GM19467 (cell line): Measurements from ENCODE around the gene CXCR4.

Source experiments
- ATAC-seq: cut with Tn5 transposase; IDR thresholded peaks from one replicate; pipeline ENCODE4 v1.9.1; 2021; ENCODE audit warnings: mild to moderate bottlenecking, moderate library complexity; ENCODE audit not compliant: unreplicated experiment

CXCR4 gene

DNA sequence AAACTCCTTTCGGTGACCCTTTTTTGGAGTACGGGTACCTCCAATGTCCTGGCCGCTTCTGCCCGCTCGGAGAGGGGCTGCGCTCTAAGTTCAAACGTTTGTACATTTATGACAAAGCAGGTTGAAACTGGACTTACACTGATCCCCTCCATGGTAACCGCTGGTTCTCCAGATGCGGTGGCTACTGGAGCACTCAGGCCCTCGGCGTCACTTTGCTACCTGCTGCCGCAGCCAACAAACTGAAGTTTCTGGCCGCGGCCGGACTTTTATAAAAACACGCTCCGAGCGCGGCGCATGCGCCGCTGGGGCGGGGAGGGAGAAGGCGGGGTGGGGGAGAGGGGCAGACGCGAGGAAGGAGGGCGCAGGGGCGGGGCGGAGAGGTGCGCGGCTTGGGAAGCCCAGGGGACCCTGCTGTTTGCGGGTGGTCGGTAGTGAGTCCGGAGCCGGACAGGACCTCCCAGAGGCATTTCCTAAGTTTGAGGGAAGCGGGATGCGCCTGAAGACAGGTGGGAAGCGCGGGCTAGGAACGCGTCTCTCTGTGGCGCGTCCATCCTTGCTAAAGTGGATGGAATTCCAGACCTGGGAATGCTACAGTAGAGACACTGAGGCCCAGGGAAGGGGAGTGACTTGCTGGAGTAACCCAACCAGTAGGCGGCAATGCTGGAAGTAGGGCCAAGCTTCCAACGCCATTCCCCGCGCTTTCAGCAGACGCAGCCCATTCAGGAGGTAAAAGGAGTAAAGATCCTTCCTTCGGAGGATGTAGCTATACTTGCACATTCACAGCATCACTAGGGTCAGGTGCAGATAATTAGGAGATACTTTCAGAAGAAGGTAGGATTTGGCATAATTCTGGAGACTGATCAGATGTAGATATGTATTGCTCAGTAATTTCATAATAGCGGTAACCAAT lies at the start of gene CXCR4:
Gene CXCR4, minus strand, starts transcription at position 241 of the 910 bp plus-strand sequence. Its CDS starts 89 bp downstream, at position 152.
- peak; percentile 26 for ATAC-seq

DNA sequence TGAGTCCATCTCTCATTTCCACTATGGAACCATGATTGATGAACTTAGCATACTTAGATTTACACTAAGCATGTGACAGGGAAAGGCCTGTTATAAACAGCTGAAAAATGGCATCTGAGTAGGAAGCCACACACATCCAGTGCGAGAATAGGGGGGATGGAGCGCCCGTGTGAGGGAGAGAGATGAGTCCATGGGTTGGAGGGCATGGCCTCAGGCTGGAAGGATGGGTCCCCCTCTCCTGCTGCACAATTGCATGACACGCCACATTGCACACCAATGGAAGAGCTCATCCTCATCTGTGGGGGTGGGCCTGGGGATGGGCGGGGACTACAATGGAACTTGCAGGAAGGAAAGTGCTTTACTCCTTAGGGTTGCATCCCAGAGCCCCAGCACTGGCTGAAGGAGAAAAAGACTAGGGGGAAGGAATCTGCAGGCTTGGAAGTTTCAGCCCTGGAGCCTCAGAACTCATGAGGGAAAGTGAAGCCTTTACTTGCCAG lies 46.4 kb upstream of the CXCR4 start:
- ATAC-seq, result no peak

DNA sequence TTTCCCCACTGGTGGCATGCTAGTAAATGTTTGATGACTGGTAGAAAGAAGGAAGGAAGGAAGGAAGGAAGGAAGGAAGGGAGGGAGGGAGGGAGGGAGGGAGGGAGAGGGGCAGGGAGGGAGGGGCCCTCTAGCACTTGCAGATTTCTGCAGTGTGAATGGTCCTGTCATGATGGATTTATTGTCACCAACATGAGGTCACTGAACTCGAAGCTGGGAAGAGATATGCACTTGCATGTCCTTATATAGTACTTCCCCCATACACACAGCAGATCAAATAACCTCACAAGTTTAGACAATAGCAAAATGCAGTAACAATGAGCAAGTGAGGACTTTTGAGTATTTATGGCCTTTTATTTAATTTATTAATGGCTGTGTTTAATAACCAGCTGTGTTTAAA lies 44.5 kb upstream of the CXCR4 start:
- no peak for ATAC-seq

DNA sequence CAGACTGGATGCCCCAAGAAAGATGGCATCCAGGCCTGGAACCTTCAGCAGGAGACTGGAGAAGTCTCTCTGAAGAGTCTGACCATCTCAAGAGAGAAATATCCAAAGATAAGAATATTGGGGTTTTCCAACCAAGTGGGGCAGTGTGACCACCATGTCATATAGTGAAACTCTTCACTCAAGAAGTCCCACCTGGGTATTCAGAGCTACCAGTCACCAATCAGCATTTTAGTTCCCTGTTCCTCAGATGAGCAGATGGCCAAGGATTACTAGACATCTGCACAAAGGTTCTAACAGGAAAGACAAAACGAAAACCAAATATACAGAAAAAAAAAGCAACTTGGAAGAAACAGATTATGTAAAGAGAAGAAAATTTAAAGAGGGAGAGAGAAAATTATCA lies 38.5 kb upstream of the CXCR4 start:
- ATAC-seq, result no peak

DNA sequence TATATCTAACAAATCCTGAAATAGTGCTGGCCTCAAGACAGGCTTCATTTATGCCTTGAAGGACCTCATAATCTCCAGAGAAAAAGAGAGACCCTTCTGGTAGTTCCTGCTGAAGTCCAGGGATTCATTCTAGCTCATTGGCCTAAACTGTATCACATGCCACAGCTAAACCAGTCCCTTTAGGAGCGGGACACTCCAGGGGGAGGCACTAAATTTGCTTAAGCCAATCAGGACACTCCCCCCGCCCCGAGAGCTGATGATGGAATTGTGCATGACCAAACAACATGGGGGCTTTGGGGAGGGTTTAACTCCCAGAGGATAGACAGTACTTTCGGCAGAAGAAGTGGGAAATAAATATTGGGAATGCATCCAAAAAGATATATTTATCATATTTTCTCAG lies 36.4 kb upstream of the CXCR4 start:
- ATAC-seq, result no peak

DNA sequence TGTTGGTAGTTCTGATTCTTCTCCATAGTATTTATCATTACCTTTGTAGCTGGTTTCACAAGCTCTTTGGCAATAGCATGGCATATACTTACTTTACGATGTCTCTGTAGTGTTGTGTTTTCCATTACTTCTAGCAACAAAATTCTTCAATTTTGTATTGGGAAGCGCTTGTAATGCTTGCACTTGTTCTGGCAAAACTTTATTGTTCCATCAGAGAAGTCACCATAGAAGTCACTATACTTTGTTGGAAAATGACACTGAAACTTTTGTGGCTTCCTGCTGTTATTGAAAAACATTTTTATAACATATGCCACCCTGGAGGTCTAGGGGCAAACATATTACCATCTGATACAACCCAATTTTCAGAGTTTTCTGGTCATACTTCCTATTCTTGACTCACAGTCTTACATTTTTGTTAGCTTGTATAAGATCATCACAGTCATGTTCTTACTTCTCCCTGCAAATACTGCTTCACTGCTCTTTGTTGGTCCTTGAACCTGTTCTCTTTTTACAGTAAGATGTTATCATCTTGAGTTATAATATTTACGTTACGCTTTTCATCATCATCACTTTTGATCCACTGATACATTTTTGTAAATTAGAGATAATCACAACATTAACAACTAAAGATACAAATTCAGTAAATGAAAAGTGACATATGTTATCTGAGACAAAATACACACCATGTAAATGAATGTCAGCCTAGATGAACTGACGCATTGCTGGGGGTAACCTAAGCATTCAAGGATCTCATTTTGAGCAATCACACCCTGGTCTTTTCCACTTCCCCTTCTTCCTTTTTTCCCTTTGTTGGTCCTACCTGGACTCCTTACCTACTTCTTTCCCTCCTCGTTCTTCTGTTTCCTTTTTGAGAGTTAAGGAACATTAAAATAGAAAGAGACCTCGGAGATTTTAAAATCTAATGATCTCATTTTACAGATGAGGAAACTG lies 33.3 kb upstream of the CXCR4 start:
- ATAC-seq, result no peak

DNA sequence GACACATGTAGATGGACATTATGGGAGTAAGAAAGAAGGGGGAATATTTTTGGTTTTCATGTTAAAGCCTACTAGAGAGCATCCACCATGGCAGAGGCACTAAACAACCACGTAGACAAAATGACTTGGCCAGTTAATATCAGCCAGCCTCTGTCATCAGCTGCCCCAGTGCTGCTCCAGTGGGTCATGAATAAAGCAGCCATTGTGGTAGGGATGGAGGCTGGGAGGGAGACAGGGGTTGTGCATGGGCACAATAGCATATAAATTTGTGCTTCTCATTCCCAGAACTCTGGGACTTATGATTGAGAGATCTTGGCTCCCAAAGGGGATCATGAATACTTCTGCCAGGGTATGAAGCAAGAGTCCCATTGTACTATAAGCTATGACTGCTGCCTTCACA lies 31.1 kb upstream of the CXCR4 start:
- no peak for ATAC-seq

DNA sequence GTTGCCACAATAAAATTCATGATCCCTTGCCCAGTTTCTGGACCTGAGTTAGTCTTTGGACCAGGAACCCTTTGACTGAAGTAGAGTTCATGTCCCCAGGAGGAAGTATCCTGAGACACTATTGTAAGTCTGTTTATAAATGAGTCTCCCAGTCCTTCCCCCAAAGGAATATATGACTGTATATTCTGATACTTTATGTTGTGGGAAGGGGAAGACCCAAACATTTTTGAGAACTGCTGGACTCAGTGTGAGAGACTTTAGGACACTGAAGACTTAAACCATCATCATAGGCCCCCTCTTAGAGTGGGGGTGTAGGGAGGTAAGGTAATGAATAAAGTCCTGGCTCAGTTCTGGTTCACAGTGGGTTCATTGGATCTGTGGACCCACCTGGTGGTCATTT lies 28.6 kb upstream of the CXCR4 start:
- ATAC-seq, result no peak

DNA sequence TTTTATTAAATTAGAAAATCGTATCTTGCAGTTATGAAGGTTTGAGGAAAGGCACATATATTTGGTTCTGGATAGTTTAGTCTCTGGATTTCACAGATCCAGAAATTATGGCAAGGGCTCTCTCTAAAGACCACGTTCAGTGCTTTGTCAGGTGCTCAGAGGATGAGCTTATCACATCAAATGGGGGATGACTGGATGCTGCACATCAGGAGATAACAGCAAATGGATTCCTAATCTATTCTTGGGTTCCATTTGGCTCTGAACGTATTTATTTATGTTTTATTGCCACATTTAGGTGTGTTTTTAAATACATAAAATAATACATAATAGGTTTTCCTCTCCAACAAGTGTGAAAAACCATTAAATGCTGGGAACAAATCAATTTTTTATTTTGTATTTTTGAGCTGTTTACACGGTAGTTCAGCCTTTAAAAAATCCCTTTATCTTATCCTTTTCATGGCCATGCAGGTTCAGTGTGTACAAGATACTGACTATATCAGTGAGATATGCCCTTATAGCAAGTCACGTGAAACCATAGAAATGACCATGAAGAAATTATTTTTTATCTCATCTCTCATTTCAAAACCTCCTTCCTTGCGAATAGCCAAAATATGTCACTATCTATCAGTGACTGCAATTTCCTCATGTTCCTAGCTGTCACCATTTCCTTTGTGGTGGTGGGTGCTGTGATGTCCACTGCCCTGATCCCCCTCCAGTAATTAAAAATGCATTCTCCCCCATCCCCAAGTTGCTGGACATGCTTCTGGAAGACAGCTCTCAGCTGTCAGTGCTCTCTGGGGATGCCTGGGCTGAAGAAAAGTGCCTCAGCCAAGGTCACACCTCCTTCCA lies 25.9 kb upstream of the CXCR4 start:
- ATAC-seq, result no peak

DNA sequence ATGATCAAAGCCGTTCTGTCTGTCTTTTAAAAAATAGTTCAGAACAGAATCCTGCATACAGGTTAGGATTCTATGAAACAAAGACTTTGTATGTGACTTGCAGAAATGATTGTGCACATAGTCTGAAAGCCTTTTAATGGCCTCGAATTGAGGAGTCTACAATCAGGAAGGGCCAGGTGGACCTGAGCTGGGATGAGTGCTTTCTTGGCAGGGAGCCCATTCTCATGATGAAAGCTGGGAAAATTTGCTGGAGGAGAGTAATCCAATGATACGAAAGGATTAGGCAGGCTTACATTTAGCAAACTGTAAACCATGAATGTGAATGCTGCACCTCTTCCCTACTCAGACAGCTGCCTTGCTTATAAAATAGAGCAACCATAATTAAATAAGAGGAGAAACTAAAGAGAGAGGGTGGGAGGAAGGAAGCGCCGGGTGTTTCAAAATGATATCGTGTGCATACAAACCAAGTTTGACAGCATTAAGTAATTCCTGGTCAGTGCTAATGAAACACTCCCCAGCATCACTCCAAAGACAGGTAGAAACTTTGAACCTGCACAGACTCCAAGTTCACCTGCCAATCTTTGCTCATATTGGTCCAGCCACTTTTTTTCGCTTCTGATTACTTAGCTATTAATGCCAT lies 23.7 kb upstream of the CXCR4 start:
- ATAC-seq, result no peak

DNA sequence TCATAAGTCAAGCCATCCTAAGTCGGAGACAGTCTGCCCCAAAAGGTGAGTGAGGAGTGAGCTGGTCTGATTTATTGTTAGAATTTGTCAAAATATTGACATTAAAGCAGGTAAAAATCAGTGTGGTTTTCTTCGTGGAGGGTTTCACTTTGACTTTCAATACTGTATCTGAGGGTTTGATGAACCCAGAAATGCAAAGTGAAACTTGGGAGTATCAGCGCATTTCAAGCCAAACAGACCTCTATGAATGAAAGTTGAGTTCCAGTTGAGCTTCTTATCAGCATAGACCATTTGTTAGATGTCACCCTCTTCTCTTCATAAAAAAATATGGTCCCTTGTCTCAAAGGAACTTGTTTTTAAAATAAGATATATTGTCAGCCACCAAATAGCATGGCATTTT lies 21.7 kb upstream of the CXCR4 start:
- no peak for ATAC-seq

DNA sequence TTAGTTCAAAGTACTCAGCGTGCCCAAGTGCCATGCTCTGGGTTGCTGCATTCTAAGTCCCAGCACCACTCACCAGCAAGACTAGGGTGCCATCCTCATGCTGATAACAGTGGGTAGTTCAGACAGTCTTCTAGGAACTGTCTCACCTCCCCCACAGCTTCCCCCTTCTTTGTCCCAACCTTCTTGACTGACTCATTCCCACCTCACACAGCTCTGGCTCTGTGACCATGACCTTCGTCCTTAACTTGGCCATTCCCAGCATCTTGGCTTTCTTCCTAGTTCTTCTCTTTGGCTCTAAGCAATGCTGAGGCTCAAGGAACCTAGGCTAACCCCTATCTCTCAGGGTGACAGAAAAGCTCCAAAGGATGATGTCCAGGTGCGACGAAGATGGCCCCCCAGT lies 20.0 kb upstream of the CXCR4 start:
- ATAC-seq, result no peak

DNA sequence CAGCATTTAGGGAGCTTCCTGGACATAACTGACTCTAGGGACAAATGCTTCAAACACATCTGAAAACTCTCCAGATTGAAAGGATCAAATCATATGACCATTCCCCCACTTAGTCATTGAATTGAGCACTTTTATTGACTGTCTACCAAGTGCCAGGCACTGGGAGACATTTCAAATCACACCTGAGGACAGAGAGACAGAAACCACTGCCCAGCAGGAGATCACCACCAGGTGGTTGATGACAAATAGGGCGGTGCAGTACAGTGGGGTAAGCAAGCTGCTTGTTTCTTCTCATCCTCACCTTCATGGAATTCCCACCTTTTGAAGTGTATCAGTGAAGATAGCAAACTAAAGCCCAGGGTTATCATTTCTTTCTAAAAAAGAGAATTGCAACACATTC lies 19.0 kb upstream of the CXCR4 start:
- no peak for ATAC-seq

DNA sequence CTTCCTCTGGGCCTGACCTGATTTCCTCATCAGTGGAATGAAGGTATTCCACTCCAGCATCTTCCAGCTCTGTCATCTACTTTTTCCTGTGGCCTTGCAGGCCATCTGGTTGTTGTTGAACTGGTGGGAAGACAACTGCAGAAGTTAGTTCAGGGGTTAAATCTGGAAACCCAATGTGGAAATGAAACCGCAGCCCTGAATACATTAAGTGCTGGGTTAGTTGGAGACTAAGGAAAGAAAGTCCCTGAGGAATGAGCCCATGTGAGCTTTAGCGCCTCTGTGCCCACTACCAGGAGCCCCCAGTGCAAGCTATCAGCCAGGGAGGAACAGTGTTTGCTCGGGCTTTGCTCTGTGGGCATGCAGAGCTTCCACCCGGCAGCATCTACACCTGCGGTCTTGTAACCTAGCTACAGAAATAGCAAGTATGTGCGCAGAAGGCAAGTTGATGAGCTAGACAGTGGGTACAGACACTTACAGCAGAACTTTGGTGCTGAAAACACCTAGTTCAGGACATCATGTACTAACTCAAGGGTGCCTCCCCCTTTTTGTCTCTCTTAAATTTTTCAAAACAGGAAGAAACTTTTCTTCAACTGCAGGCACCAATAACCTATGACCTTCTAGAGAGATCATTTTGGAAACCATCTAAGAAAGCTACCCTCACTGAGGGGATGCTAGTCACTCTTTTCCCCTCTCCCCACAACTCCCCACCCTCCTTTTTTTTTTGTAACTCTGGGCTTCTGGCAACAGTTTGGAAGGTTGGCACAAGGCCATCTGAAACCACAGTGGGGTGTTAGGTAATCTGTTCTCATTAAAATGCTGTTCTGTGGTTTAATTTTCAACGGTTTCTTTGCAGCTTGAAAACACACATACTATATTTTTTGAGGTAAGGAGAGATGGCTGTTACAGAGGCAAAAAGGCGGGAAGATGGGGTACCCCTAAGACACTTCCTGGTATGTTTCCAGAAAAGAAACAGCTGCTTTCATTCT lies 18.3 kb upstream of the CXCR4 start:
- peak; percentile 35 for ATAC-seq

DNA sequence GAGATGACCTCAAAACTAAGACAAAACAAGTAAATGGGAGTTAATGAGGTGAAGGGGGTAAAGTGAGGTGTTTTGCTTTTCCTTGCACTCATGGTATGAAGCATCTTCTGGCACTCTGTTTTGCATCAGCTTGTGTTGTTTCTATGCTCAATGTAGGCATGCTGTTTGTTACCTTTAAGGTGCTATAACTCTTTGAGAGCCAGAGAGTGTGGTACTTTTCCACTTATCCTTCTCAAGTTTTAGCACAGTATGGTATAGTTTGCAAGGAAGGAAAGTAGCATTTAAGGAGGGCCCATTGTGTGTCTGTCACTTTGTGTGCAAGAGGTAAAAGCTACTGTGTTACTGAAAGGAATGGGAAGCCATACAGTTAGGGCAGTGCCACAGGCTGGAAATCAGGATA lies 17.5 kb upstream of the CXCR4 start:
- ATAC-seq, result no peak

DNA sequence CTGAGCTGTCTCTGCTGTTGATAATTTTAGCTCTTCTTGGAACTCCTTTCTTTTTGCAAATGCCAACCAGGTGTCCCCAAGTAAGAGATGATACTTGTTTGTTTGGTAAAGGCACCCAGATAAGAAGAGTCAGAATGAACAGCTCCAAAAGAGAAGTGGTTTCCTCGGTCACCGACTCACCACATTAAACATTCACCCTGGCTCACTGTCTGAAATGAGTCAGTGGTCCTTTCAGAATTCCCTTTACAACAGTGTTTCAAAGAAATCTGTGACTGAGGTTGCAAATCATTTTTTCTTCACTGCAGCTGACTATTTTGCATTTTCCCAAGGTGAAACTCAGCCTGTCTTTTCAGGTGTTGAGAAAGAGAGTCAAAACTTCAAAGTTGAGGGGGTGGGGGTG lies 16.2 kb upstream of the CXCR4 start:
- ATAC-seq, result no peak

DNA sequence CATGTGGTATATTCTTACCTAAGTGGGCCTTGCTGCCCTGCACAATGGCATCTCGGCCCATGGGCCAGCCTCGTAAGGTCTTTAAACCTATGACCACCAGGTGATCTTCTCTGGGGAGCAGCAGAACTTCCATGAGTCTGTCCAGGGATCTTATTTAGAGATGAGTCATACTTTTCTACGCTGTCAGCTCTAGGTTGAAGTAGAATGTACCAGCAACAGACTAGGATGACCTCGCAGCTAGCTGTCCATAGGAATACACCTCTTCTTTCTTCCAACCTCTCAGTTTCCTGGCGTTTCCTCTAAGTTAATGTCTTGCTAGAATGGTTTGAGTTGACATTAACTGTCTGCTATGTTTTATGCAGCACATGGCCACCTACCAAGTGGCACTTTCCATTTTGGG lies 15.6 kb upstream of the CXCR4 start:
- no peak for ATAC-seq

DNA sequence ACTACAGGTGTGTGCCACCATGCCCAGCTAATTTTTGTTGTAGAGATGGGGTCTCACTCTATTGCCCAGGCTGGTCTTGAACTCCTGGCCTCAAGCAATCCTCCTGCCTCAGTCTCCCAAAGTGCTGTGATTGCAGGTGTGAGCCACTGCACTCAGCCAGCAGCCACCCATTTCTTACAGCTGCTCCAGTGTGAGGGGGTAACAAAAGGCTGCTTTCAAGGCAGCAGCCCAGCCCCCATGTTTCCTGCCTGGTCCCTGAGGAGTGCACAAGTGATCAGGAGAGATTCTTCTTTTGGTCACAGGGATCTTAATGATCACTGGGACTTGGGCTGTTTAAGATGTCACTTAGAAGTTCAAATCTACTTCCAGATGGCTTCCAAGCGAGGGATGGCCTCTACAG lies 15.2 kb upstream of the CXCR4 start:
- ATAC-seq, result no peak

DNA sequence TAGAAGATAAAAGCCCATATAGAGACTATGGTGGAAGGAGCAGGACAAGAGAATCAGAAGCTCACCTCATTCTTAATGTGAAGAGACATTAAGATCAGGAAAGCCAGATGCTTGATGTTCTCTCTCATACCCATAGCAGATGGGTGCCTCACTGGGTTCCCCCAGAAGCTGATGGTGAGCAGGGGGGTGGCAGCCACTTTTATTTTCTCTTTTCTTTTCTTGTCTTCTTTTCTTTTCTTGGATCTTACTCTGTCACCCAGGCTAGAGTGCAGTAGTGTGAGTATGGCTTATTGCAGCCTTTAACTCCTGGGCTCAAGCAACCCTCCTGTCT lies 14.8 kb upstream of the CXCR4 start:
- no peak for ATAC-seq
